ENCODE results near the gene KLK4.

The KLK4 gene

GRCh38 chr19:50949861-50950260, 38.7 kb upstream of the KLK4 start:
- H4K20me1 ChIP-seq (ENCODE audit: insufficient read depth): no peaks in the 10 kb centered on the region
- no peak overlapping the region for H3K4me3 ChIP-seq (IDR thresholded peaks at IDR 0.05; ENCODE audit: insufficient read depth, low read depth, low read length)
- H3K79me2 ChIP-seq (ENCODE audit: insufficient read depth, low read depth): no peaks in the 10 kb centered on the region
- H3K4me1 ChIP-seq (ENCODE audit: low read depth, poor library complexity, severe bottlenecking): no peaks in the 10 kb centered on the region
- no peak overlapping the region for H3K27ac ChIP-seq
- H3K4me2 ChIP-seq: no peak overlapping the region
- no peak overlapping the region for H2AFZ ChIP-seq (ENCODE audit: low read depth)
- no peak overlapping the region for H3K9ac ChIP-seq
- no peaks in the 10 kb centered on the region for H3K27me3 ChIP-seq (ENCODE audit: insufficient read depth, low read depth)
- TF ChIP-seq CTCF (conservative IDR thresholded peaks at IDR 0.05; ENCODE audit: low read depth, low read length): no peak
- no peaks in the 10 kb centered on the region for H3K36me3 ChIP-seq (ENCODE audit: insufficient read depth)

- H3K27me3 ChIP-seq (ENCODE audit: insufficient read depth, low read depth): no peaks in the 10 kb centered on the region
- no peaks in the 10 kb centered on the region for H4K20me1 ChIP-seq (ENCODE audit: insufficient read depth)
- no peak overlapping the region for H3K4me2 ChIP-seq
- TF ChIP-seq CTCF (conservative IDR thresholded peaks at IDR 0.05; ENCODE audit: low read depth, low read length): no peak
- no peak overlapping the region for H3K4me3 ChIP-seq (IDR thresholded peaks at IDR 0.05; ENCODE audit: insufficient read depth, low read depth, low read length)
- no peak overlapping the region for H3K27ac ChIP-seq
- no peaks in the 10 kb centered on the region for H3K79me2 ChIP-seq (ENCODE audit: insufficient read depth, low read depth)
- H2AFZ ChIP-seq (ENCODE audit: low read depth): no peak overlapping the region
- no peaks in the 10 kb centered on the region for H3K4me1 ChIP-seq (ENCODE audit: low read depth, poor library complexity, severe bottlenecking)
- H3K36me3 ChIP-seq (ENCODE audit: insufficient read depth): no peaks in the 10 kb centered on the region
- H3K9ac ChIP-seq: no peak overlapping the region
Measured at GRCh38 chr19:50947123-50947522, 35.9 kb upstream of the KLK4 start.

GRCh38 chr19:50944795-50945194, 33.6 kb upstream of the KLK4 start:
- no peak overlapping the region for H3K27ac ChIP-seq
- H2AFZ ChIP-seq (ENCODE audit: low read depth): no peak overlapping the region
- H4K20me1 ChIP-seq (ENCODE audit: insufficient read depth): no peaks in the 10 kb centered on the region
- H3K27me3 ChIP-seq (ENCODE audit: insufficient read depth, low read depth): no peaks in the 10 kb centered on the region
- H3K36me3 ChIP-seq (ENCODE audit: insufficient read depth): no peaks in the 10 kb centered on the region
- H3K4me2 ChIP-seq: no peak overlapping the region
- H3K4me1 ChIP-seq (ENCODE audit: low read depth, poor library complexity, severe bottlenecking): no peaks in the 10 kb centered on the region
- TF ChIP-seq CTCF (conservative IDR thresholded peaks at IDR 0.05; ENCODE audit: low read depth, low read length): no peak
- H3K4me3 ChIP-seq (IDR thresholded peaks at IDR 0.05; ENCODE audit: insufficient read depth, low read depth, low read length): no peak overlapping the region
- no peaks in the 10 kb centered on the region for H3K79me2 ChIP-seq (ENCODE audit: insufficient read depth, low read depth)
- H3K9ac ChIP-seq: no peak overlapping the region

- no peak for TF ChIP-seq CTCF (conservative IDR thresholded peaks at IDR 0.05; ENCODE audit: low read depth, low read length)
- H2AFZ ChIP-seq (ENCODE audit: low read depth): no peak overlapping the region
- no peaks in the 10 kb centered on the region for H3K27me3 ChIP-seq (ENCODE audit: insufficient read depth, low read depth)
Measured at GRCh38 chr19:50943074-50943828, 32.1 kb upstream of the KLK4 start.

More at GRCh38 chr19:50943074-50943828, 32.1 kb upstream of the KLK4 start:
- Histone ChIP-seq H3K79me2 (ENCODE audit: insufficient read depth, low read depth) (no peaks in the 10 kb centered on the region), H3K4me3 (IDR thresholded peaks at IDR 0.05; ENCODE audit: insufficient read depth, low read depth, low read length) (no peak overlapping the region), H3K36me3 (ENCODE audit: insufficient read depth) (no peaks in the 10 kb centered on the region), H3K4me1 (ENCODE audit: low read depth, poor library complexity, severe bottlenecking) (no peaks in the 10 kb centered on the region), H3K4me2 (no peak overlapping the region), H3K9ac (no peak overlapping the region), H3K27ac (no peak overlapping the region), H4K20me1 (ENCODE audit: insufficient read depth) (no peaks in the 10 kb centered on the region)
